HepG2 (cell line): ENCODE data around the gene ZNF24. TPM values are rescaled to one million over a fixed set of nuclear protein-coding genes. Genes with fewer than 3 reads are reported as not detected.
A peak's percentile ranks its signal among the peaks of the same experiment; 100 is the strongest.

Source experiments
- ASH2L ChIP-seq: fragments of 300-600, 200-600 bp; sonication (generic); IDR thresholded peaks from 2 replicates; pipeline ENCODE4 v1.7.0; 2017; ENCODE audit warnings: low read depth, mild to moderate bottlenecking, moderate library complexity, mixed read lengths, low read length; ENCODE audit not compliant: insufficient read length
- DNMT3B ChIP-seq: conservative IDR thresholded peaks from 2 replicates; pipeline ENCODE4 v1.6.1; 2016; ENCODE audit warnings: missing biosample characterization, control low read depth
- ELF3 ChIP-seq: IDR thresholded peaks from 2 replicates; pipeline ENCODE4 v1.6.1; 2016; ENCODE audit warnings: missing genetic modification reagents, missing compliant biosample characterization
- FOSL2 ChIP-seq: sonication (generic); formaldehyde crosslinking; IDR thresholded peaks from 2 replicates; pipeline ENCODE4 v1.4.0; 2020; ENCODE audit warnings: missing genetic modification reagents
- FOXO1 ChIP-seq: sonication (generic); formaldehyde crosslinking; IDR thresholded peaks from 2 replicates; pipeline ENCODE4 v1.4.0; 2020; ENCODE audit warnings: missing genetic modification reagents
- FOXP1 ChIP-seq, 2 experiments: fragments of 450-650 bp in 1 of 2; IDR thresholded peaks; 2 replicates each; pipeline ENCODE4 v1.6.1; 2017 to 2018; ENCODE audit warnings: antibody characterized with exemption in 1 of 2
- HOXD1 ChIP-seq: sonication (generic); formaldehyde crosslinking; IDR thresholded peaks from 2 replicates; pipeline ENCODE4 v1.5.0; 2020; ENCODE audit warnings: missing genetic modification reagents
- IRF2 ChIP-seq: IDR thresholded peaks from 2 replicates; pipeline ENCODE4 v1.6.1; 2018; ENCODE audit warnings: missing genetic modification reagents, missing compliant biosample characterization
- KDM6A ChIP-seq: IDR thresholded peaks from 2 replicates; pipeline ENCODE4 v1.6.1; 2016; ENCODE audit warnings: low read depth
- MIXL1 ChIP-seq: IDR thresholded peaks from 2 replicates; pipeline ENCODE4 v1.6.1; 2016
- NR2F6 ChIP-seq, 2 experiments: IDR thresholded peaks; 2 replicates each; pipeline ENCODE4 v1.6.1; 2016; ENCODE audit warnings: antibody characterized with exemption in 1 of 2, mild to moderate bottlenecking in 1 of 2
- PPARG ChIP-seq: conservative IDR thresholded peaks from 2 replicates; pipeline ENCODE4 v1.6.1; 2016; ENCODE audit warnings: missing biosample characterization, missing genetic modification reagents
- SAP130 ChIP-seq: IDR thresholded peaks from 2 replicates; pipeline ENCODE4 v1.6.1; 2016; ENCODE audit warnings: low read depth
- SMAD9 ChIP-seq: sonication (generic); formaldehyde crosslinking; IDR thresholded peaks from 2 replicates; pipeline ENCODE4 v1.5.1; 2020; ENCODE audit warnings: mild to moderate bottlenecking, missing genetic modification reagents
- SMC3 ChIP-seq: IDR thresholded peaks from 2 replicates; pipeline ENCODE4 v1.6.1; 2011; ENCODE audit warnings: low read length, improper control_type of control experiment
- SOX13 ChIP-seq, 3 experiments: fragments of 450-650 bp in 1 of 3; sonication (generic) in 1 of 3; formaldehyde crosslinking in 1 of 3; IDR thresholded peaks in 2 of 3; conservative IDR thresholded peaks in 1 of 3; 2 replicates each; pipeline versions ENCODE4 v1.5.0 to v1.6.1; 2016 to 2020; ENCODE audit warnings: antibody characterized with exemption in 1 of 3, mild to moderate bottlenecking in 1 of 3, missing compliant biosample characterization in 1 of 3, missing genetic modification reagents in 1 of 3, moderate library complexity in 1 of 3
- SP5 ChIP-seq: IDR thresholded peaks from 2 replicates; pipeline ENCODE4 v1.6.1; 2016; ENCODE audit warnings: low read depth, borderline replicate concordance
- SRSF4 ChIP-seq: fragments of 200-400 bp; formaldehyde crosslinking; IDR thresholded peaks from one replicate; pipeline ENCODE4 v1.6.1; 2018; ENCODE audit warnings: mild to moderate bottlenecking, low read depth, low read length, moderate library complexity; ENCODE audit not compliant: poor library complexity, severe bottlenecking
- STAT5B ChIP-seq: sonication (generic); formaldehyde crosslinking; IDR thresholded peaks from 2 replicates; pipeline ENCODE4 v1.4.0; 2020; ENCODE audit warnings: missing genetic modification reagents
- XRCC5 ChIP-seq: fragments of 200-400 bp; formaldehyde crosslinking; optimal IDR thresholded peaks from 2 replicates; pipeline ENCODE3; 2017; ENCODE audit warnings: mild to moderate bottlenecking, low read length
- YEATS2 ChIP-seq: sonication (generic); formaldehyde crosslinking; IDR thresholded peaks from 2 replicates; pipeline ENCODE4 v1.4.0; 2020; ENCODE audit warnings: missing genetic modification reagents, borderline replicate concordance
- ZFP36L1 ChIP-seq: sonication (generic); formaldehyde crosslinking; IDR thresholded peaks from 2 replicates; pipeline ENCODE4 v1.8.0; 2022; ENCODE audit warnings: mild to moderate bottlenecking, missing genetic modification reagents, moderate library complexity
- ZNF101 ChIP-seq: sonication (generic); formaldehyde crosslinking; IDR thresholded peaks from 2 replicates; pipeline ENCODE4 v1.4.0; 2020; ENCODE audit warnings: mild to moderate bottlenecking, low read depth, missing genetic modification reagents, borderline replicate concordance
- ZNF331 ChIP-seq: sonication (generic); formaldehyde crosslinking; IDR thresholded peaks from 2 replicates; pipeline ENCODE4 v1.4.0; 2020; ENCODE audit warnings: missing genetic modification reagents
- ZNF614 ChIP-seq: IDR thresholded peaks from 2 replicates; pipeline ENCODE4 v1.6.1; 2018; ENCODE audit warnings: missing biosample characterization, missing genetic modification reagents, inconsistent platforms, borderline replicate concordance
- ZNF644 ChIP-seq: IDR thresholded peaks from 2 replicates; pipeline ENCODE4 v1.6.1; 2016; ENCODE audit warnings: low read depth
- polyA plus RNA-seq, 8 experiments: library from polyadenylated mRNA; depleted of rRNA in 3 of 8; stranded (reverse) in 7 of 8; unstranded in 1 of 8; fragments of >200 nt; fragmentation: Illumina TruSeq in 4 of 8; extraction: Trizol in 4 of 8; gene quantifications; 2 replicates each; pipeline versions ENCODE4 v1.2.1 to v1.2.3, GENCODE V29; 2011 to 2016; ENCODE audit warnings: low read depth in 4 of 8, missing spikeins in 1 of 8, mixed read lengths in 1 of 8; ENCODE audit not compliant: insufficient read depth in 1 of 8
- total RNA-seq, 5 experiments: library from RNA; depleted of rRNA; stranded (reverse); fragments of >200 nt; fragmentation: Illumina TruSeq; extraction: Trizol; gene quantifications; 2 replicates each; pipeline ENCODE4 v1.2.3, GENCODE V29; 2016; ENCODE audit warnings: low read depth in 1 of 5
- TF ChIP-seq, protein P1 (sequence below): sonication (generic); formaldehyde crosslinking; IDR thresholded peaks from 2 replicates; pipeline ENCODE4 v1.5.0; 2020; ENCODE audit warnings: mild to moderate bottlenecking, missing genetic modification reagents, moderate library complexity
- TF ChIP-seq, protein P2 (sequence below): sonication (generic); formaldehyde crosslinking; IDR thresholded peaks from 2 replicates; pipeline ENCODE4 v1.5.0; 2020; ENCODE audit warnings: missing genetic modification reagents
- TF ChIP-seq, protein P3 (sequence below): sonication (generic); formaldehyde crosslinking; IDR thresholded peaks from 2 replicates; pipeline ENCODE4 v1.4.0; 2020; ENCODE audit warnings: missing genetic modification reagents, borderline replicate concordance

The ZNF24 gene
- total and polyA plus RNA-seq, 2 of the 13 experiments (the other 11 are each of a cell fraction or from before 2014, with no cell fraction given): 19.5 to 41.1 TPM

DNA sequence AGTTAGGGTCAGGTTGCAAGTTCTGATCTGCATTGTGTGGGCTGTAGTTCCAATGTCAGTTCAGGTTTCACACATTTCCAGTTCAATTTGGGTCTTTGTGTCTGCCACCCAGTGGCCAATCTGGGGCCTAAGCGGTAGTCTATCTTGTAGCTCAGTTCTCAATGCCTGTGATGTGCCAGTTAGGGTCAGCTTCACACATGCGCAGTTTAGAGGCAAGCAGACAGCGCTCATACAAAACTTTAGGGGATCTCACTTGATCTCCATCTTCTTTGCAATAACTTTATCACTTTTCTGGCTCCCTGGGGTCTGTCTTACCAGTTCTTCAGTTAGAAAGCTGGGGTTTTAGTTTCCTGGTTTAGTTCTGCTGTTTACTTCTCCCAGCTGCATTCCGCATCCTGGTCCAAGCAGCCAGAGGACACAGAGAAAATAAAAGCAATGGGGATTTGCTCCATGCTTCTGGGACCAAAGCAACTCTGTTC, 11.0 kb upstream of the ZNF24 start (continued):
- TF ChIP-seq FOSL2 (CRISPR knock-in tag): 0 out of 2 replicates have a peak, but pooled peaks have one; percentile 20
- TF ChIP-seq PPARG (CRISPR knock-in tag): no peak
- TF ChIP-seq SOX13 (IDR thresholded peaks at IDR 0.05): no peak
- TF ChIP-seq SOX13 (CRISPR knock-in tag; conservative IDR thresholded peaks at IDR 0.05 in 1 of 2, IDR thresholded peaks at IDR 0.05 in 1 of 2): peak in 1 of 2 experiments; percentile 26; a peak in 1 of 4 replicates
- peak; percentile 60 for TF ChIP-seq XRCC5
- no peak for TF ChIP-seq SMAD9 (CRISPR knock-in tag)
- TF ChIP-seq ZFP36L1 (CRISPR knock-in tag): no peak
- TF ChIP-seq SMC3: peak; percentile 93
- no peak for TF ChIP-seq FOXP1 (IDR thresholded peaks at IDR 0.05)
- TF ChIP-seq FOXP1 (CRISPR knock-in tag; IDR thresholded peaks at IDR 0.05): no peak
- 0 out of 2 replicates have a peak, but pooled peaks have one; percentile 30 for TF ChIP-seq ZNF644 (CRISPR knock-in tag)
- TF ChIP-seq, protein P1, sequence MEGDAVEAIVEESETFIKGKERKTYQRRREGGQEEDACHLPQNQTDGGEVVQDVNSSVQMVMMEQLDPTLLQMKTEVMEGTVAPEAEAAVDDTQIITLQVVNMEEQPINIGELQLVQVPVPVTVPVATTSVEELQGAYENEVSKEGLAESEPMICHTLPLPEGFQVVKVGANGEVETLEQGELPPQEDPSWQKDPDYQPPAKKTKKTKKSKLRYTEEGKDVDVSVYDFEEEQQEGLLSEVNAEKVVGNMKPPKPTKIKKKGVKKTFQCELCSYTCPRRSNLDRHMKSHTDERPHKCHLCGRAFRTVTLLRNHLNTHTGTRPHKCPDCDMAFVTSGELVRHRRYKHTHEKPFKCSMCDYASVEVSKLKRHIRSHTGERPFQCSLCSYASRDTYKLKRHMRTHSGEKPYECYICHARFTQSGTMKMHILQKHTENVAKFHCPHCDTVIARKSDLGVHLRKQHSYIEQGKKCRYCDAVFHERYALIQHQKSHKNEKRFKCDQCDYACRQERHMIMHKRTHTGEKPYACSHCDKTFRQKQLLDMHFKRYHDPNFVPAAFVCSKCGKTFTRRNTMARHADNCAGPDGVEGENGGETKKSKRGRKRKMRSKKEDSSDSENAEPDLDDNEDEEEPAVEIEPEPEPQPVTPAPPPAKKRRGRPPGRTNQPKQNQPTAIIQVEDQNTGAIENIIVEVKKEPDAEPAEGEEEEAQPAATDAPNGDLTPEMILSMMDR (CRISPR knock-in tag): peak; percentile 92
- TF ChIP-seq, protein P2, sequence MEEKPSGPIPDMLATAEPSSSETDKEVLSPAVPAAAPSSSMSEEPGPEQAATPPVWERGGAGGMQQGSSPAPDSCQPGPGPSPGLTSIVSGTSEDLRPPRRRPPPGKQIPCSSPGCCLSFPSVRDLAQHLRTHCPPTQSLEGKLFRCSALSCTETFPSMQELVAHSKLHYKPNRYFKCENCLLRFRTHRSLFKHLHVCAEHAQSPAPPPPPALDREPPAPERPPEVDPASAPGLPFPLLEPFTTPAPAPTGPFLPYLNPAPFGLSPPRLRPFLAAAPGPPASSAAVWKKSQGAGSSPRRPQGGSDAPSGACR (CRISPR knock-in tag): no peak
- no peak for TF ChIP-seq NR2F6 (IDR thresholded peaks at IDR 0.05)
- TF ChIP-seq NR2F6 (CRISPR knock-in tag; IDR thresholded peaks at IDR 0.05): 0 out of 2 replicates have a peak, but pooled peaks have one; percentile 19
- TF ChIP-seq IRF2 (CRISPR knock-in tag): no peak
- TF ChIP-seq KDM6A (CRISPR knock-in tag): no peak
- TF ChIP-seq YEATS2: no peak; the same call in 1 of the 2 replicates
- TF ChIP-seq ZNF101 (CRISPR knock-in tag): no peak
- no peak for TF ChIP-seq SP5 (CRISPR knock-in tag)
- TF ChIP-seq, protein P3, sequence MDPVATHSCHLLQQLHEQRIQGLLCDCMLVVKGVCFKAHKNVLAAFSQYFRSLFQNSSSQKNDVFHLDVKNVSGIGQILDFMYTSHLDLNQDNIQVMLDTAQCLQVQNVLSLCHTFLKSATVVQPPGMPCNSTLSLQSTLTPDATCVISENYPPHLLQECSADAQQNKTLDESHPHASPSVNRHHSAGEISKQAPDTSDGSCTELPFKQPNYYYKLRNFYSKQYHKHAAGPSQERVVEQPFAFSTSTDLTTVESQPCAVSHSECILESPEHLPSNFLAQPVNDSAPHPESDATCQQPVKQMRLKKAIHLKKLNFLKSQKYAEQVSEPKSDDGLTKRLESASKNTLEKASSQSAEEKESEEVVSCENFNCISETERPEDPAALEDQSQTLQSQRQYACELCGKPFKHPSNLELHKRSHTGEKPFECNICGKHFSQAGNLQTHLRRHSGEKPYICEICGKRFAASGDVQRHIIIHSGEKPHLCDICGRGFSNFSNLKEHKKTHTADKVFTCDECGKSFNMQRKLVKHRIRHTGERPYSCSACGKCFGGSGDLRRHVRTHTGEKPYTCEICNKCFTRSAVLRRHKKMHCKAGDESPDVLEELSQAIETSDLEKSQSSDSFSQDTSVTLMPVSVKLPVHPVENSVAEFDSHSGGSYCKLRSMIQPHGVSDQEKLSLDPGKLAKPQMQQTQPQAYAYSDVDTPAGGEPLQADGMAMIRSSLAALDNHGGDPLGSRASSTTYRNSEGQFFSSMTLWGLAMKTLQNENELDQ (CRISPR knock-in tag): no peak
- no peak for TF ChIP-seq ZNF331 (CRISPR knock-in tag)
- TF ChIP-seq ELF3: peak; percentile 38; the same call in 1 of the 2 replicates
- TF ChIP-seq FOXO1: 0 out of 2 replicates have a peak, but pooled peaks have one; percentile 35
- TF ChIP-seq HOXD1 (CRISPR knock-in tag): no peak
- peak; percentile 48 for TF ChIP-seq SAP130 (CRISPR knock-in tag)
- TF ChIP-seq ZNF614 (CRISPR knock-in tag): peak; percentile 28; the same call in 1 of the 2 replicates
- no peak for TF ChIP-seq SRSF4
- no peak for TF ChIP-seq ASH2L
- TF ChIP-seq STAT5B (CRISPR knock-in tag): no peak
- TF ChIP-seq MIXL1: peak; percentile 76; the same call in 1 of the 2 replicates
- no peak for TF ChIP-seq DNMT3B (CRISPR knock-in tag)
